Parathyroid adenoma (tissue), 2 donors: Measurements from ENCODE around the gene MB21D2.

Source experiments
- H2AFZ ChIP-seq: fragments of 300-600 bp; sonication (generic); one replicate; pipeline ENCODE4 v1.7.0; 2017; ENCODE audit warnings: antibody characterized with exemption, mild to moderate bottlenecking
- H3K27ac ChIP-seq: fragments of 300-600 bp; sonication (generic); one replicate; pipeline ENCODE4 v1.7.0; 2017
- H3K27me3 ChIP-seq: fragments of 300-600 bp; sonication (generic); one replicate; pipeline ENCODE4 v1.7.0; 2017; ENCODE audit warnings: low read length; ENCODE audit not compliant: control insufficient read depth, insufficient read depth
- H3K36me3 ChIP-seq: fragments of 300-600 bp; sonication (generic); one replicate; pipeline ENCODE4 v1.7.0; 2017; ENCODE audit warnings: low read length; ENCODE audit not compliant: control insufficient read depth, insufficient read depth
- H3K4me1 ChIP-seq: fragments of 300-600 bp; sonication (generic); one replicate; pipeline ENCODE4 v1.7.0; 2017; ENCODE audit warnings: control low read depth
- H3K4me2 ChIP-seq: fragments of 300-600 bp; sonication (generic); one replicate; pipeline ENCODE4 v1.7.0; 2017; ENCODE audit warnings: low read length
- H3K4me3 ChIP-seq: fragments of 300-600 bp; sonication (generic); one replicate; pipeline ENCODE4 v1.7.0; 2017; ENCODE audit warnings: low read depth, low read length
- H3K79me2 ChIP-seq: fragments of 300-600 bp; sonication (generic); one replicate; pipeline ENCODE4 v1.7.0; 2017; ENCODE audit warnings: control low read depth
- H3K9ac ChIP-seq: fragments of 300-600 bp; sonication (generic); one replicate; pipeline ENCODE4 v1.7.0; 2017; ENCODE audit warnings: mild to moderate bottlenecking
- H3K9me3 ChIP-seq: fragments of 300-600 bp; sonication (generic); one replicate; pipeline ENCODE4 v1.7.0; 2017; ENCODE audit warnings: low read length; ENCODE audit not compliant: control insufficient read depth
- CTCF ChIP-seq: fragments of 300-600 bp; sonication (generic); IDR thresholded peaks from one replicate; pipeline ENCODE4 v1.7.0; 2017; ENCODE audit warnings: antibody characterized with exemption, mild to moderate bottlenecking
- donor health status: primary hyperparathyroidism.

The MB21D2 gene

GRCh38 chr3:192772240-192772894, 145.3 kb downstream of the MB21D2 start:
- Histone ChIP-seq H2AFZ (no peak overlapping the region), H3K36me3 (no peaks in the 10 kb centered on the region), H3K27me3 (no peaks in the 10 kb centered on the region), H3K9ac (no peak overlapping the region), H3K27ac (no peak overlapping the region), H3K4me2 (no peak overlapping the region), H3K79me2 (no peaks in the 10 kb centered on the region), H3K4me1 (no peaks in the 10 kb centered on the region), H3K4me3 (no peak overlapping the region), H3K9me3 (no peaks in the 10 kb centered on the region)
- peak; percentile 33 for TF ChIP-seq CTCF

DNA sequence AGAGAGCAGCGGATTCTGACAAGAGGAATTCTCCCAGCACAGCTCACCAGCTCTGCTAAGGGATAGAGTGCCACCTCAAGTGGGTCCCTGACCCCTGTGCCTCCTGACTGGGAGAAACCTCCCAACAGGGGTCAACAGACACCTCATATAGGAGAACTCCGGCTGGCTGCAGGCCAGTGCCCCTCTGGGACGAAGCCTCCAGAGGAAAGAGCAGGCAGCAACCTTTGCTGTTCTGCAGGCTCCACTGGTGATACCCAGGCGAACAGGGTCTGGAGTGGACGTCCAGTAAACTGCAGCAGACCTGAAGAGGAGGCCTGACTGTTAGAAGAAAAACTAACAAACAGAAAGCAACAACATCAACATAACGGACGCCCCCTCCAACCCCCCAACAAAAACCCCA, 159.0 kb downstream of the MB21D2 start:
- H3K79me2 ChIP-seq, result no peaks in the 10 kb centered on the region
- H3K4me1 ChIP-seq, result no peaks in the 10 kb centered on the region
- H2AFZ ChIP-seq, result no peak overlapping the region
- no peak overlapping the region for H3K4me2 ChIP-seq
- no peak overlapping the region for H3K4me3 ChIP-seq
- H3K9ac ChIP-seq, result no peak overlapping the region
- no peaks in the 10 kb centered on the region for H3K27me3 ChIP-seq
- TF ChIP-seq CTCF, result no peak
- H3K27ac ChIP-seq, result no peak overlapping the region
- no peaks in the 10 kb centered on the region for H3K36me3 ChIP-seq
- no peaks in the 10 kb centered on the region for H3K9me3 ChIP-seq

GRCh38 chr3:192751148-192751547, 166.5 kb downstream of the MB21D2 start:
- no peak for TF ChIP-seq CTCF
- Histone ChIP-seq H3K27me3 (no peaks in the 10 kb centered on the region), H3K4me1 (no peaks in the 10 kb centered on the region), H3K36me3 (no peaks in the 10 kb centered on the region), H3K4me2 (no peak overlapping the region), H3K27ac (no peak overlapping the region), H3K79me2 (no peaks in the 10 kb centered on the region), H3K9me3 (no peaks in the 10 kb centered on the region), H2AFZ (no peak overlapping the region), H3K4me3 (no peak overlapping the region), H3K9ac (no peak overlapping the region)

GRCh38 chr3:192750201-192750600, 167.5 kb downstream of the MB21D2 start:
- Histone ChIP-seq H3K36me3 (no peaks in the 10 kb centered on the region), H3K27me3 (no peaks in the 10 kb centered on the region), H2AFZ (no peak overlapping the region), H3K4me3 (no peak overlapping the region), H3K4me1 (no peaks in the 10 kb centered on the region), H3K9ac (no peak overlapping the region), H3K79me2 (no peaks in the 10 kb centered on the region), H3K4me2 (no peak overlapping the region), H3K27ac (no peak overlapping the region), H3K9me3 (no peaks in the 10 kb centered on the region)
- no peak for TF ChIP-seq CTCF

DNA sequence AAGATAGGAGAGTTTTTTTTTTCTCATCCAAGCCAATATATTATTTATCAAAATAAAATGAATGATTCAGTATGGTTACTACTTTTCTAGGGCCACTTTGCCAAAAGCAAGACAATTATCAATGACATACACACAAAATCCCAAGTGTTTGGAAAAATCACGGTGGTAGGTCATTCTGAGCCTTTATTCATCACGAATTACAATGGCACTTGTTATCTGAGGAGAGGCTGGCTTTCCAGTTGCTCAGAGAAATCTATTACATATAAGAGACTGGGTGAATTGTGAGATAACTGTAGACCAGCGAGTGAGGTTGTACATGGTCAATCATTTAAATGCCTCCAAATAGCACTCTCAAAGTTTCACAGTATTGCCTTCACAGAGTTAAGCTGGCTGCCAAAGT, 169.9 kb downstream of the MB21D2 start:
- Histone ChIP-seq H2AFZ (no peak overlapping the region), H3K27me3 (no peaks in the 10 kb centered on the region), H3K79me2 (no peaks in the 10 kb centered on the region), H3K9ac (no peak overlapping the region), H3K4me1 (no peaks in the 10 kb centered on the region), H3K4me2 (no peak overlapping the region), H3K36me3 (no peaks in the 10 kb centered on the region), H3K27ac (no peak overlapping the region), H3K9me3 (no peaks in the 10 kb centered on the region), H3K4me3 (no peak overlapping the region)
- TF ChIP-seq CTCF, result no peak
